HFFc6 (cell line): Measurements from ENCODE around the gene RSAD2. TPM values are rescaled to one million over a fixed set of nuclear protein-coding genes. Genes with fewer than 3 reads are reported as not detected.
"Not testable (repeated sequence)": the region's sequence is repeated elsewhere in the genome, so short reads cannot be mapped to it uniquely, and the experiment has no call there.

ENCODE experiments used
- DNase-seq: peaks from one replicate; pipeline ENCODE4 v3.0.0-alpha.2; 2018
- H3K27ac Mint-ChIP-seq: 2 replicates; pipeline ENCODE4 v1.8.0; 2020; ENCODE audit warnings: mild to moderate bottlenecking, mixed read lengths
- H3K27me3 Mint-ChIP-seq: 2 replicates; pipeline ENCODE4 v1.8.0; 2021; ENCODE audit warnings: mild to moderate bottlenecking, moderate library complexity, mixed read lengths; ENCODE audit not compliant: insufficient read depth
- H3K36me3 Mint-ChIP-seq: 2 replicates; pipeline ENCODE4 v1.8.0; 2021; ENCODE audit warnings: low read depth, mixed read lengths
- H3K4me1 Mint-ChIP-seq: 2 replicates; pipeline ENCODE4 v1.8.0; 2020; ENCODE audit warnings: low read depth, mixed read lengths
- H3K4me3 Mint-ChIP-seq: 2 replicates; pipeline ENCODE4 v1.8.0; 2020; ENCODE audit warnings: mild to moderate bottlenecking, moderate library complexity, mixed read lengths
- H3K9me3 Mint-ChIP-seq: 2 replicates; pipeline ENCODE4 v1.8.0; 2020; ENCODE audit warnings: mild to moderate bottlenecking, mixed read lengths
- CTCF ChIP-seq: fragments of 200-600 bp; sonication (generic); IDR thresholded peaks from 2 replicates; pipeline ENCODE4 v1.5.0; 2021; ENCODE audit warnings: antibody characterized with exemption, mild to moderate bottlenecking
- total RNA-seq, 6 experiments: library from RNA; stranded (reverse); fragmentation: NEBNext Ultra II Directional; extraction: Animal tissue kit (Norgen Biotek cat#: 25700); gene quantifications; 2 replicates in 1 of 6; 3 replicates in 5 of 6; pipeline ENCODE4 v1.2.3, GENCODE V29; 2021

Gene RSAD2
- total RNA-seq, 6 experiments from 2014 or later, result not detected

DNA sequence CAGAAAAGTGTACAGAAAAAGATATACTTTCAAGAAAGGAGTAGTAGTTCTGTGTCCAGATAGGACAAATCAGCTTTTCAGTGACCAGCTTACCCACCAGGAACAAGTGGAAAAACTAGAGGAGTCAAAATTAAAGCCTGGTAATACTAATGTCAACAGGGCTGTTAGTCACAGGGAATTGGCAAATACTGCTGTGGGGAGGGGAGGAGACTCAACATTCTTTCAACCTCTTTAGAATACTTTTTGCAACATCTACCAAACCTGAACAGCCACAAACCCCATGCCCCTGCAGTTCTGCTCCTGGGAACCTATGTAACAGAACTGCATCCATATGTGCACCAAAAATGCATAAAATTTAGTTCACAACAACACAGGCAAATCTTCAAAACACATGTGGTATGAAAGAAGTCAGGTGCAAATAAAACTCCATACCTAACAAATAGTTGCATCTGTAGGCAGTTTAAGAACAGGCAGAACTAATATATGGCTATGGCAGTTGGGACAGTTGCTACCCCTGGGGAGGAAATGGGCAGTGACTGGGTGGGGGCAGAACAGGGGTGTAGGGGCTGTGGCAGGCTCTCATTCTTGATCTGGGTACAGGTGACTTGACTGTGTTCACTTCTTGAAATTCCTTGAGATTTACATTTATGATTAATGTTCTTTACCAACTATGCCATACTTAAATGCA, 21.6 kb upstream of the RSAD2 start:
- no peak overlapping the region for H3K4me3 Mint-ChIP-seq
- DNase-seq, result no peak
- peaks cover 44% of the 10 kb centered on the region for H3K9me3 Mint-ChIP-seq

GRCh38 chr2:6856548-6856920, 21.0 kb upstream of the RSAD2 start:
- no peak for DNase-seq
- H3K4me1 Mint-ChIP-seq, result no peaks in the 10 kb centered on the region
- no peak overlapping the region for H3K27ac Mint-ChIP-seq
- no peak overlapping the region for H3K4me3 Mint-ChIP-seq
- H3K27me3 Mint-ChIP-seq, result no peaks in the 10 kb centered on the region
- peaks cover 12% of the 10 kb centered on the region; the same call in 1 of the 2 replicates for H3K36me3 Mint-ChIP-seq
- peaks cover 49% of the 10 kb centered on the region for H3K9me3 Mint-ChIP-seq
- TF ChIP-seq CTCF, result no peak

More for the DNA sequence above, 21.6 kb upstream of the RSAD2 start:
- TF ChIP-seq CTCF, result no peak
- Mint-ChIP-seq H3K27ac (no peak overlapping the region), H3K27me3 (no peaks in the 10 kb centered on the region), H3K4me1 (no peaks in the 10 kb centered on the region), H3K36me3 (peaks cover 12% of the 10 kb centered on the region; the same call in 1 of the 2 replicates)

DNA sequence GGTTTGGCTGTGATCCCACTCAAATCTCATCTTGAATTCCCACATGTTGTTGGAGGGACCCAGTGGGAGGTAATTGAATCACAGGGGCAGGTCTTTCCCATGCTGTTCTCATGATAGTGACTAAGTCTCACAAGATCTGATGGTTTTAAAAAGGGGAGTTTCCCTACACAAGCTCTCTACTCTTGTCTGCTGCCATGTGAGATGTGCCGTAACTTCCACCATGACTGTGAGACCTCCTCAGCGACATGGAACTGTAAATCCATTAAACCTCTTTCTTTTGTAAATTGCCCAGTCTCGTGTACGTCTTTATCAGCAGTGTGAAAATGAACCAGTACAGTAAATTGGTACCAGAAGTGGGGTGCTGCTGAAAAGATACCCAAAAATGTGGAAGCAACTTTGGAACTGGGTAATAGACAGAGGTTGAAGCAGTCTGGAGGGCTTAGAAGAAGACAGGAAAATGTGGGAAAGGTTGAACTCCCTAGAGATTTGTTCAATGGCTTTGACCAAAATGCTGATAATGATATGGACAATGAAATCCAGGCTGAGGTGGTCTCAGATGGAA, 19.0 kb upstream of the RSAD2 start:
- DNase-seq, H3K4me1 Mint-ChIP-seq, H3K4me3 Mint-ChIP-seq, H3K27me3 Mint-ChIP-seq, H3K27ac Mint-ChIP-seq: not testable (repeated sequence)
- peaks cover 12% of the 10 kb centered on the region; the same call in 1 of the 2 replicates for H3K36me3 Mint-ChIP-seq
- H3K9me3 Mint-ChIP-seq, result peaks cover 52% of the 10 kb centered on the region

- no peak for TF ChIP-seq CTCF
- Mint-ChIP-seq H3K4me3 (no peak overlapping the region), H3K9me3 (peaks cover 52% of the 10 kb centered on the region), H3K4me1 (no peaks in the 10 kb centered on the region), H3K36me3 (peaks cover 12% of the 10 kb centered on the region; the same call in 1 of the 2 replicates), H3K27me3 (no peaks in the 10 kb centered on the region), H3K27ac (no peak overlapping the region)
- DNase-seq, result no peak
Observed at GRCh38 chr2:6860296-6860695, 17.3 kb upstream of the RSAD2 start.

GRCh38 chr2:6863792-6864191, 13.8 kb upstream of the RSAD2 start:
- Mint-ChIP-seq H3K4me1 (peaks cover 5% of the 10 kb centered on the region; the same call in 1 of the 2 replicates), H3K4me3 (no peak overlapping the region), H3K9me3 (peaks cover 45% of the 10 kb centered on the region), H3K36me3 (peaks cover 6% of the 10 kb centered on the region; the same call in 1 of the 2 replicates), H3K27me3 (peaks cover 4% of the 10 kb centered on the region; the same call in 1 of the 2 replicates), H3K27ac (no peak overlapping the region)
- DNase-seq, result no peak
- no peak for TF ChIP-seq CTCF

- peaks cover 5% of the 10 kb centered on the region; the same call in 1 of the 2 replicates for H3K4me1 Mint-ChIP-seq
- H3K27me3 Mint-ChIP-seq, result peaks cover 4% of the 10 kb centered on the region; the same call in 1 of the 2 replicates
- peaks cover 41% of the 10 kb centered on the region for H3K9me3 Mint-ChIP-seq
- no peak overlapping the region for H3K27ac Mint-ChIP-seq
- DNase-seq, result no peak
- H3K4me3 Mint-ChIP-seq, result no peak overlapping the region
- H3K36me3 Mint-ChIP-seq, result peaks cover 4% of the 10 kb centered on the region; the same call in 1 of the 2 replicates
- TF ChIP-seq CTCF, result no peak
Observed at GRCh38 chr2:6864231-6864754, 13.3 kb upstream of the RSAD2 start.
